Testis (tissue), 2 donors: ENCODE data around the gene MAP4K4.

Source experiments
- CTCF ChIP-seq, 3 experiments: fragments of 450-650 bp in 2 of 3; fragments of 200-600 bp in 1 of 3; sonication (generic) in 1 of 3; IDR thresholded peaks; one replicate each; pipeline ENCODE4 v1.5.1; 2016 to 2019; ENCODE audit warnings: antibody characterized with exemption in 3 of 3, mild to moderate bottlenecking in 2 of 3, moderate library complexity in 1 of 3
- POLR2A ChIP-seq: fragments of 450-650 bp; IDR thresholded peaks from one replicate; pipeline ENCODE4 v1.6.1; 2017; ENCODE audit warnings: antibody characterized with exemption, mild to moderate bottlenecking, moderate library complexity

GRCh38 chr2:101893681-101894381 lies 196.3 kb downstream of the MAP4K4 start:
- no peak for TF ChIP-seq POLR2A
- no peak for TF ChIP-seq CTCF (IDR thresholded peaks at IDR 0.05)
